Measurements from ENCODE around the gene IFNG. TPM values are rescaled to one million over a fixed set of nuclear protein-coding genes. Genes with fewer than 3 reads are reported as not detected.

Gene IFNG
- total RNA-seq, 1 donor from 2014 or later = not detected

DNA sequence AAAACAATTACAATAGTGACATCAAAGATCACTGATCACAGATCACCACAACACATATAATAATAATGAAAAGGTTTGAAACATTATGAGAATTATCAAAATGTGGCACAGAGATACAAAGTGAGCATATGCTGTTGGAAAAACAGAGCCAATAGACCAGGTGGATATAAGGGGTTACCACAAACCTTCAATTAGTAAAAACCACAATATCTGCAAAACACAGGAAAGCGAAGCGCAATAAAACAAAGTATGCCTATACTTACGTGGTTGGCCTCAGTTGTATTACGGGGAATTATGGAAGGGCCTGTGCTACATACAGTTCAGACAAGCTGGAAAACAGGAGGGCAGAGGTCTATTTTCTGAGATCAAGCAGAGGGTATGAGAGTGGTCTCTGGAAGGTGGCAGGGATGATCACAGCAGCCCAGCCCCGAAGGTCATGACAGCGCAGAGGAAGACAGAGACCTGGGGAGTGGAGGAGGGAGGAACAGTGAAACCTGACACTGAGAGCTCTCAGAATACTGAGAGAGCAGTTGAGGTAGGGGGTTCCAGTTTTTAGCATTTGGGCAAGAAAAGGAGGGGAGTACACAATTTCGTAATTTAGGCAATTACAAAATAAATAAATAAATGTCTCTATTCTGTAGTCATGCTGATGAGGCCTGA, 41.3 kb downstream of the IFNG start:
- no peaks in the 10 kb centered on the region for H3K36me3 Mint-ChIP-seq (ENCODE audit: insufficient read depth)
- H3K9me3 Mint-ChIP-seq (ENCODE audit: low read depth) = no peaks in the 10 kb centered on the region
- no peak overlapping the region for H3K4me3 Mint-ChIP-seq (ENCODE audit: low read depth)
- no peaks in the 10 kb centered on the region for H3K4me1 Mint-ChIP-seq (ENCODE audit: low read depth)
- H3K27ac Mint-ChIP-seq = no peak overlapping the region
- DNase-seq (ENCODE audit: low spot score, unreplicated experiment) = no peak
- no peak for TF ChIP-seq CTCF (IDR thresholded peaks at IDR 0.05; ENCODE audit: unreplicated experiment)
- peaks cover 8% of the 10 kb centered on the region for H3K27me3 Mint-ChIP-seq

GRCh38 chr12:68117661-68118060, 41.9 kb downstream of the IFNG start:
- no peaks in the 10 kb centered on the region for H3K36me3 Mint-ChIP-seq (ENCODE audit: insufficient read depth)
- no peak overlapping the region for H3K27ac Mint-ChIP-seq
- peaks cover 8% of the 10 kb centered on the region for H3K27me3 Mint-ChIP-seq
- no peak overlapping the region for H3K4me3 Mint-ChIP-seq (ENCODE audit: low read depth)
- no peaks in the 10 kb centered on the region for H3K9me3 Mint-ChIP-seq (ENCODE audit: low read depth)
- H3K4me1 Mint-ChIP-seq (ENCODE audit: low read depth) = no peaks in the 10 kb centered on the region
- TF ChIP-seq CTCF (IDR thresholded peaks at IDR 0.05; ENCODE audit: unreplicated experiment) = no peak
- DNase-seq (ENCODE audit: low spot score, unreplicated experiment) = no peak

DNA sequence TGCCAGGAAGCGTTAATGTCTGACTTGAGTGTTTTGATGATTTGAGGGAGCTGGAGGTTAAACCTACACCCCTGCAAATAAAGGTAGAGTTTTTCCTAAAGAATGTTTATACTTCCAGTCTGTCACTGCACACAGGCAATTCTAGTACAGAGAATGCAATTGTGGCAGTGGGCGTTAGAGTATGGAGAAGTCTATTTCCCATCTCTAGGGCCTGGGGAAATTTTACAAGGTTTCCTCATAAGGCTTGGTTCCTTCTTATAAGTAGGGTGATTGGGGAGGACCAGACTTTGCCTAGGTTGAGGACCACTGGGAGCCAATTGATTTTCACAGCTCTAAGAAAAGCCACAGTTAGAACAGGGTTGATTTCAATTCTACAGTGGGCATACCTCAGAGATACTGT, 44.3 kb downstream of the IFNG start:
- Mint-ChIP-seq H3K36me3 (ENCODE audit: insufficient read depth) (no peaks in the 10 kb centered on the region), H3K9me3 (ENCODE audit: low read depth) (no peaks in the 10 kb centered on the region), H3K4me1 (ENCODE audit: low read depth) (no peaks in the 10 kb centered on the region), H3K4me3 (ENCODE audit: low read depth) (no peak overlapping the region), H3K27me3 (peaks cover 8% of the 10 kb centered on the region), H3K27ac (no peak overlapping the region)
- no peak for TF ChIP-seq CTCF (IDR thresholded peaks at IDR 0.05; ENCODE audit: unreplicated experiment)
- no peak for DNase-seq (ENCODE audit: low spot score, unreplicated experiment)

DNA sequence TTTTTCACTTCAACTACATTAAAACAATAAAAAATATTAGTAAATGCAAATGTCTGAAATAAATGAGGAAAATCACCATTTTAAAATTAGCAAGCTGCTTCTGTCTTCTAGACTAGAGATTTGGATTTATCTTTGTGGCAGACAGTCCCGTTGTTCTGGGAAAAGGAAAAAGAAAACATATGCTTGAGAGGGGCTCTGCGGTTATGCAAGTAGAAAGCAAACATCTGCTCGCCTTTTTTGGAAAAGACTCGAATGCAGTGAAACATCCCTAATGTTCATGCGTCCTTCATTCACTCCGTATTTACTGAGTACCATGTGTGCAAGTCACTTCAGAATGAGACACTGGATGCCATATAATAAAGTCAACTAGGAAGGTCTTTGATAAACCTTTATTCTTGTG, 44.9 kb downstream of the IFNG start:
- Mint-ChIP-seq H3K4me3 (ENCODE audit: low read depth) (no peak overlapping the region), H3K27me3 (peaks cover 8% of the 10 kb centered on the region), H3K4me1 (ENCODE audit: low read depth) (no peaks in the 10 kb centered on the region), H3K27ac (no peak overlapping the region), H3K36me3 (ENCODE audit: insufficient read depth) (no peaks in the 10 kb centered on the region), H3K9me3 (ENCODE audit: low read depth) (no peaks in the 10 kb centered on the region)
- no peak for TF ChIP-seq CTCF (IDR thresholded peaks at IDR 0.05; ENCODE audit: unreplicated experiment)
- no peak for DNase-seq (ENCODE audit: low spot score, unreplicated experiment)

DNA sequence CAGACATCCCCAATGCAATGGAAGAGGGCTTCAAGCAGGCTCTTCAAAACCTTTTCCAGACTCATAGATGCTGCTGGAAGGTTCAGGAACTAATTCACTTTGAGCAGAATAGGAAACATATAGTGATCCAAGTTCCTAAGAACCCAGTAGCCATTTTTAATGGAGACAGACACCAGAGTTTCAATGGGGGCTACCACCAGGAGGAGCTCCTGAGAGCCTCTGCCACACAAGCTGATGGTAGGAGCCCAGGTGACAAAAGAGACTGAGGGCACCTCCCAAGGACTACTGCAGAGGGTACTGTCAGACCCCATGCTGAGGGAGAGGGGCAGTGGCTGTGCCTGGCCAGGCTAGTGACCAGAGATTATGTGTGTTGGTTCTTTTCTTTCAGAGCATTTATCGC, 45.9 kb downstream of the IFNG start:
- Mint-ChIP-seq H3K4me3 (ENCODE audit: low read depth) (no peak overlapping the region), H3K27ac (no peak overlapping the region), H3K36me3 (ENCODE audit: insufficient read depth) (no peaks in the 10 kb centered on the region), H3K27me3 (peaks cover 8% of the 10 kb centered on the region), H3K4me1 (ENCODE audit: low read depth) (no peaks in the 10 kb centered on the region), H3K9me3 (ENCODE audit: low read depth) (no peaks in the 10 kb centered on the region)
- DNase-seq (ENCODE audit: low spot score, unreplicated experiment) = no peak
- TF ChIP-seq CTCF (IDR thresholded peaks at IDR 0.05; ENCODE audit: unreplicated experiment) = peak; percentile 19

All from progenitor cell of endocrine pancreas (in vitro differentiated cells).